ENCODE data around the gene COPS9.

COPS9 gene

GRCh38 chr2:240124651-240125030, 11.5 kb downstream of the COPS9 start:
- Histone ChIP-seq H3K4me3 (ENCODE audit: low read length) (no peak overlapping the region), H3K4me1 (ENCODE audit: insufficient read depth, low read length) (no peaks in the 10 kb centered on the region), H3K9me3 (ENCODE audit: insufficient read depth, low read depth, low read length) (no peaks in the 10 kb centered on the region), H3K27me3 (ENCODE audit: insufficient read depth, low read length) (no peaks in the 10 kb centered on the region), H3K27ac (ENCODE audit: low read depth, low read length) (no peak overlapping the region), H3K9ac (ENCODE audit: low read depth, low read length) (no peak overlapping the region), H3K36me3 (ENCODE audit: insufficient read depth, low read length) (peaks cover 34% of the 10 kb centered on the region)
- 93% methylated on average over 8 of the region's 8 CpGs for WGBS

GRCh38 chr2:240123821-240124650, 12.1 kb downstream of the COPS9 start:
- Histone ChIP-seq H3K27me3 (ENCODE audit: insufficient read depth, low read length) (no peaks in the 10 kb centered on the region), H3K4me1 (ENCODE audit: insufficient read depth, low read length) (no peaks in the 10 kb centered on the region), H3K9ac (ENCODE audit: low read depth, low read length) (no peak overlapping the region), H3K36me3 (ENCODE audit: insufficient read depth, low read length) (peaks cover 28% of the 10 kb centered on the region), H3K4me3 (ENCODE audit: low read length) (no peak overlapping the region), H3K27ac (ENCODE audit: low read depth, low read length) (no peak overlapping the region), H3K9me3 (ENCODE audit: insufficient read depth, low read depth, low read length) (no peaks in the 10 kb centered on the region)
- WGBS: 92% methylated on average over 24 of the region's 24 CpGs

- WGBS: 85% methylated on average over 11 of the region's 11 CpGs
- peaks cover 5% of the 10 kb centered on the region; the same call in 1 of the 2 replicates for H3K9me3 ChIP-seq (ENCODE audit: insufficient read depth, low read depth, low read length)
- H3K36me3 ChIP-seq (ENCODE audit: insufficient read depth, low read length): peaks cover 6% of the 10 kb centered on the region
- H3K27me3 ChIP-seq (ENCODE audit: insufficient read depth, low read length): no peaks in the 10 kb centered on the region
- H3K4me3 ChIP-seq (ENCODE audit: low read length): no peak overlapping the region
- no peaks in the 10 kb centered on the region for H3K4me1 ChIP-seq (ENCODE audit: insufficient read depth, low read length)
- no peak overlapping the region for H3K9ac ChIP-seq (ENCODE audit: low read depth, low read length)
- no peak overlapping the region for H3K27ac ChIP-seq (ENCODE audit: low read depth, low read length)
Observed at GRCh38 chr2:240121675-240122074, 14.4 kb downstream of the COPS9 start.

- WGBS: 65% methylated on average over 4 of the region's 4 CpGs
- Histone ChIP-seq H3K36me3 (ENCODE audit: insufficient read depth, low read length) (peaks cover 1% of the 10 kb centered on the region), H3K27me3 (ENCODE audit: insufficient read depth, low read length) (no peaks in the 10 kb centered on the region), H3K9ac (ENCODE audit: low read depth, low read length) (no peak overlapping the region), H3K4me3 (ENCODE audit: low read length) (no peak overlapping the region), H3K4me1 (ENCODE audit: insufficient read depth, low read length) (no peaks in the 10 kb centered on the region), H3K9me3 (ENCODE audit: insufficient read depth, low read depth, low read length) (peaks cover 5% of the 10 kb centered on the region; the same call in 1 of the 2 replicates), H3K27ac (ENCODE audit: low read depth, low read length) (no peak overlapping the region)
Observed at GRCh38 chr2:240121190-240121589, 14.9 kb downstream of the COPS9 start.

GRCh38 chr2:240114233-240114632, 21.9 kb downstream of the COPS9 start:
- Histone ChIP-seq H3K4me1 (ENCODE audit: insufficient read depth, low read length) (no peaks in the 10 kb centered on the region; the same call in 1 of the 2 replicates), H3K9ac (ENCODE audit: low read depth, low read length) (no peak overlapping the region), H3K9me3 (ENCODE audit: insufficient read depth, low read depth, low read length) (peaks cover 5% of the 10 kb centered on the region; the same call in 1 of the 2 replicates), H3K36me3 (ENCODE audit: insufficient read depth, low read length) (no peaks in the 10 kb centered on the region), H3K27ac (ENCODE audit: low read depth, low read length) (no peak overlapping the region), H3K27me3 (ENCODE audit: insufficient read depth, low read length) (no peaks in the 10 kb centered on the region), H3K4me3 (ENCODE audit: low read length) (no peak overlapping the region)
- WGBS: 91% methylated on average over 6 of the region's 6 CpGs

GRCh38 chr2:240112914-240113690, 23.0 kb downstream of the COPS9 start:
- H3K4me1 ChIP-seq (ENCODE audit: insufficient read depth, low read length): no peaks in the 10 kb centered on the region; the same call in 1 of the 2 replicates
- no peak overlapping the region for H3K27ac ChIP-seq (ENCODE audit: low read depth, low read length)
- no peak overlapping the region for H3K4me3 ChIP-seq (ENCODE audit: low read length)
- no peaks in the 10 kb centered on the region for H3K36me3 ChIP-seq (ENCODE audit: insufficient read depth, low read length)
- H3K9ac ChIP-seq (ENCODE audit: low read depth, low read length): no peak overlapping the region
- WGBS: 33% methylated on average over 5 of the region's 5 CpGs
- H3K27me3 ChIP-seq (ENCODE audit: insufficient read depth, low read length): no peaks in the 10 kb centered on the region
- H3K9me3 ChIP-seq (ENCODE audit: insufficient read depth, low read depth, low read length): no peaks in the 10 kb centered on the region; the same call in 1 of the 2 replicates

GRCh38 chr2:240111253-240111652, 24.9 kb downstream of the COPS9 start:
- H3K4me1 ChIP-seq (ENCODE audit: insufficient read depth, low read length): no peaks in the 10 kb centered on the region; the same call in 1 of the 2 replicates
- H3K9ac ChIP-seq (ENCODE audit: low read depth, low read length): no peak overlapping the region
- H3K4me3 ChIP-seq (ENCODE audit: low read length): no peak overlapping the region
- H3K9me3 ChIP-seq (ENCODE audit: insufficient read depth, low read depth, low read length): no peaks in the 10 kb centered on the region
- H3K27ac ChIP-seq (ENCODE audit: low read depth, low read length): no peak overlapping the region
- H3K36me3 ChIP-seq (ENCODE audit: insufficient read depth, low read length): no peaks in the 10 kb centered on the region
- WGBS: 94% methylated on average over 10 of the region's 10 CpGs
- no peaks in the 10 kb centered on the region for H3K27me3 ChIP-seq (ENCODE audit: insufficient read depth, low read length)

GRCh38 chr2:240109386-240109785, 26.7 kb downstream of the COPS9 start:
- H3K9me3 ChIP-seq (ENCODE audit: insufficient read depth, low read depth, low read length): no peaks in the 10 kb centered on the region
- H3K9ac ChIP-seq (ENCODE audit: low read depth, low read length): no peak overlapping the region
- H3K27me3 ChIP-seq (ENCODE audit: insufficient read depth, low read length): no peaks in the 10 kb centered on the region
- H3K4me3 ChIP-seq (ENCODE audit: low read length): no peak overlapping the region
- no peak overlapping the region for H3K27ac ChIP-seq (ENCODE audit: low read depth, low read length)
- 90% methylated on average over 11 of the region's 11 CpGs for WGBS
- H3K4me1 ChIP-seq (ENCODE audit: insufficient read depth, low read length): no peaks in the 10 kb centered on the region; the same call in 1 of the 2 replicates
- H3K36me3 ChIP-seq (ENCODE audit: insufficient read depth, low read length): no peaks in the 10 kb centered on the region

- Histone ChIP-seq H3K9ac (ENCODE audit: low read depth, low read length) (no peak overlapping the region), H3K27ac (ENCODE audit: low read depth, low read length) (no peak overlapping the region), H3K4me1 (ENCODE audit: insufficient read depth, low read length) (no peaks in the 10 kb centered on the region), H3K36me3 (ENCODE audit: insufficient read depth, low read length) (no peaks in the 10 kb centered on the region), H3K27me3 (ENCODE audit: insufficient read depth, low read length) (no peaks in the 10 kb centered on the region), H3K9me3 (ENCODE audit: insufficient read depth, low read depth, low read length) (no peaks in the 10 kb centered on the region), H3K4me3 (ENCODE audit: low read length) (no peak overlapping the region)
- WGBS: 85% methylated on average over 6 of the region's 6 CpGs
Observed at GRCh38 chr2:240107477-240107796, 28.7 kb downstream of the COPS9 start.

GRCh38 chr2:240106765-240107476, 29.2 kb downstream of the COPS9 start:
- Histone ChIP-seq H3K4me1 (ENCODE audit: insufficient read depth, low read length) (no peaks in the 10 kb centered on the region), H3K4me3 (ENCODE audit: low read length) (no peak overlapping the region), H3K27ac (ENCODE audit: low read depth, low read length) (no peak overlapping the region), H3K9me3 (ENCODE audit: insufficient read depth, low read depth, low read length) (no peaks in the 10 kb centered on the region), H3K27me3 (ENCODE audit: insufficient read depth, low read length) (no peaks in the 10 kb centered on the region), H3K9ac (ENCODE audit: low read depth, low read length) (no peak overlapping the region), H3K36me3 (ENCODE audit: insufficient read depth, low read length) (no peaks in the 10 kb centered on the region)
- 93% methylated on average over 17 of the region's 17 CpGs for WGBS

GRCh38 chr2:240105982-240106381, 30.1 kb downstream of the COPS9 start:
- Histone ChIP-seq H3K27me3 (ENCODE audit: insufficient read depth, low read length) (no peaks in the 10 kb centered on the region), H3K4me1 (ENCODE audit: insufficient read depth, low read length) (no peaks in the 10 kb centered on the region)
- WGBS: 86% methylated on average over 11 of the region's 11 CpGs

More at GRCh38 chr2:240105982-240106381, 30.1 kb downstream of the COPS9 start:
- no peaks in the 10 kb centered on the region for H3K36me3 ChIP-seq (ENCODE audit: insufficient read depth, low read length)
- H3K27ac ChIP-seq (ENCODE audit: low read depth, low read length): no peak overlapping the region
- H3K9ac ChIP-seq (ENCODE audit: low read depth, low read length): no peak overlapping the region
- H3K4me3 ChIP-seq (ENCODE audit: low read length): no peak overlapping the region
- H3K9me3 ChIP-seq (ENCODE audit: insufficient read depth, low read depth, low read length): 0 out of 2 replicates have a peak, but pooled peaks cover under 1% of the 10 kb centered on the region

Data from HUES64 (cell line).